ENCODE results near the gene PCARE.

The PCARE gene

GRCh38 chr2:29073933-29074332 lies 390 bp downstream of the PCARE start:
- H3K36me3 ChIP-seq = no peaks in the 10 kb centered on the region
- H3K4me3 ChIP-seq (ENCODE audit: low read depth, low read length) = no peak overlapping the region
- no peaks in the 10 kb centered on the region for H3K27me3 ChIP-seq
- no peaks in the 10 kb centered on the region for H3K9me3 ChIP-seq
- H3K4me1 ChIP-seq = peaks cover 5% of the 10 kb centered on the region; the same call in 1 of the 2 replicates
- no peak for TF ChIP-seq CTCF (IDR thresholded peaks at IDR 0.05; ENCODE audit: low read depth, low read length)
- DNase-seq = no peak

- peaks cover 5% of the 10 kb centered on the region; the same call in 1 of the 2 replicates for H3K4me1 ChIP-seq
- H3K36me3 ChIP-seq = no peaks in the 10 kb centered on the region
- no peak for TF ChIP-seq CTCF (IDR thresholded peaks at IDR 0.05; ENCODE audit: low read depth, low read length)
- no peaks in the 10 kb centered on the region for H3K9me3 ChIP-seq
- no peak overlapping the region for H3K4me3 ChIP-seq (ENCODE audit: low read depth, low read length)
- DNase-seq = no peak
- H3K27me3 ChIP-seq = no peaks in the 10 kb centered on the region
Measured at GRCh38 chr2:29072971-29073725, 1.2 kb downstream of the PCARE start.

GRCh38 chr2:29072251-29072650 lies 2.1 kb downstream of the PCARE start:
- no peak for DNase-seq
- H3K4me1 ChIP-seq = peaks cover 5% of the 10 kb centered on the region; the same call in 1 of the 2 replicates
- TF ChIP-seq CTCF (IDR thresholded peaks at IDR 0.05; ENCODE audit: low read depth, low read length) = no peak
- H3K36me3 ChIP-seq = no peaks in the 10 kb centered on the region
- no peaks in the 10 kb centered on the region for H3K9me3 ChIP-seq
- H3K27me3 ChIP-seq = no peaks in the 10 kb centered on the region
- H3K4me3 ChIP-seq (ENCODE audit: low read depth, low read length) = no peak overlapping the region

GRCh38 chr2:29071032-29071975 lies 3.0 kb downstream of the PCARE start:
- Histone ChIP-seq H3K4me3 (ENCODE audit: low read depth, low read length) (no peak overlapping the region), H3K36me3 (no peaks in the 10 kb centered on the region), H3K9me3 (no peaks in the 10 kb centered on the region), H3K27me3 (no peaks in the 10 kb centered on the region), H3K4me1 (peaks cover 5% of the 10 kb centered on the region; the same call in 1 of the 2 replicates)
- no peak for TF ChIP-seq CTCF (IDR thresholded peaks at IDR 0.05; ENCODE audit: low read depth, low read length)
- no peak for DNase-seq

- no peaks in the 10 kb centered on the region for H3K9me3 ChIP-seq
- H3K27me3 ChIP-seq = no peaks in the 10 kb centered on the region
- no peak overlapping the region for H3K4me3 ChIP-seq (ENCODE audit: low read depth, low read length)
- no peaks in the 10 kb centered on the region for H3K36me3 ChIP-seq
- H3K4me1 ChIP-seq = peaks cover 5% of the 10 kb centered on the region; the same call in 1 of the 2 replicates
- no peak for DNase-seq
- TF ChIP-seq CTCF (IDR thresholded peaks at IDR 0.05; ENCODE audit: low read depth, low read length) = no peak
Measured at GRCh38 chr2:29070526-29070925, 3.8 kb downstream of the PCARE start.
